Caki2 (cell line): Measurements from ENCODE around the gene SLC22A15. TPM values are rescaled to one million over a fixed set of nuclear protein-coding genes. Genes with fewer than 3 reads are reported as not detected.

ENCODE experiments used
- DNase-seq: peaks from one replicate; pipeline ENCODE4 v3.0.0-alpha.2; 2015; ENCODE audit warnings: low read depth
- in situ Hi-C: cut with HindIII; loops from 2 replicates; pipeline ENCODE4 v1.10.0; 2016; ENCODE audit warnings: low sequenced_read_pairs, low pct_unique_long_range_greater_than_20kb, mixed read lengths
- total RNA-seq: library from RNA; depleted of rRNA; stranded (reverse); fragments of >200 nt; shearing (Covaris generic); gene quantifications from 2 replicates; pipeline ENCODE4 v1.2.3, GENCODE V29; 2014; ENCODE audit warnings: low replicate concordance

The SLC22A15 gene
- total RNA-seq, 1 experiment from 2014 or later: 1.5 TPM

- in situ Hi-C loops: no loop called here
- DNase-seq: no peak
Observed at GRCh38 chr1:116087628-116088027, 111.3 kb downstream of the SLC22A15 start.

DNA sequence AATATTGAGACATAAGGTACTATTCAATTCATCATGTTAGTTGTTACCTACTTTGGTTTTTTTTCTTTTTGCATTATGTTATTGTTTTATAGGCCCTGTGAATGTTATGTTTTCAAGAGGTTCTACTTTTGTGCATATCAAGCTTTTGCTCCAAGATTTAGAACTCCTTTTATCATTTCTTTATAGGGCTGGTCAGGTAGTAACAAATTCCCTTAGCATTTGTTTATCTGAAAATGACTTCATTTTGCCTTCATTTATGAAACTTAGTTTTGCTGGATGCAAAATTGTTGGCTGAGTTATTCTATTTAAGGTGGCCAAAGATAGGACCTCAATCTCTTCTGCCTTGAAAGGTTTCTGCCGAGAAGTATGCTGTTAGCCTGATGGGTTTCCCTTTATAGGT is 113.6 kb downstream of the SLC22A15 start:
- in situ Hi-C loops: no loop called here
- DNase-seq: no peak

- DNase-seq: no peak
Observed at GRCh38 chr1:116091083-116091482, 114.8 kb downstream of the SLC22A15 start.

DNA sequence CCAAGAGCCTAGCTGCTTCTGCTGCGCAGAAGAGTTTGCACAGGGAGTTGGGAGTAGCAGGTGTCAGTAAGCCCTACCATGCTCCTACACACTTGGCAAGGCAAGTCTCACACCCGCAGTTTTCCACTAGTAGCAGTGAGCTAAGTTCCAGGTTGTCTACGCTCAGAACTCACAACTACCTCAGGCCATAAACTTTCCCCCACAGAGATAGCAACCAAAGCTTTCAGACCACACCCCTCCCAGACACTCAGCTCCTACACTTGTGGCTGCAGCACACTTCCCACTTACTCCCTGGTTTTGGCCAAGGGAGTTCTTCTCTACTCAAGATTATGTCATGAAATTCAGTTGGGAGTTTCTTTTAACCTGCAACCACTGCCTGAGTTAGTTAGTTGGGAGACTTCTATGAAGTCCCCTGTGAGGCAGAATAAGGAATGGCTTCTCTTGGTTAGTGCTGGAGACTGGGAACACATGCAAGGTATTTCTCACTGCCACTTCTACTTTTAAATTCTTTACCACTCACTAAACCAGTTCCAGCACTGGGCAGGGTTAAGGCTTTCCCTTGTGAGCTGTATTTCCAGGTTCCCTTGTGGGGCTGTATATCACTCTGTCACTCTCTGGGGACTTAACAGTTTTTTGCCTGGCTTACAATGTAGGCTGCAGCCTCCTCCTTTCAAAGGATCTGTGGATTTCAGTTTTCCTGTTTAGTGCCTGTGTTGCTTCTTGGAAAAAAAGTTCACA is 116.6 kb downstream of the SLC22A15 start:
- in situ Hi-C loops: no loop called here
- no peak for DNase-seq

More at GRCh38 chr1:116091083-116091482, 114.8 kb downstream of the SLC22A15 start:
- in situ Hi-C loops: no loop called here

GRCh38 chr1:116095027-116095426 is 118.7 kb downstream of the SLC22A15 start:
- no peak for DNase-seq
- in situ Hi-C loops: no loop called here

DNA sequence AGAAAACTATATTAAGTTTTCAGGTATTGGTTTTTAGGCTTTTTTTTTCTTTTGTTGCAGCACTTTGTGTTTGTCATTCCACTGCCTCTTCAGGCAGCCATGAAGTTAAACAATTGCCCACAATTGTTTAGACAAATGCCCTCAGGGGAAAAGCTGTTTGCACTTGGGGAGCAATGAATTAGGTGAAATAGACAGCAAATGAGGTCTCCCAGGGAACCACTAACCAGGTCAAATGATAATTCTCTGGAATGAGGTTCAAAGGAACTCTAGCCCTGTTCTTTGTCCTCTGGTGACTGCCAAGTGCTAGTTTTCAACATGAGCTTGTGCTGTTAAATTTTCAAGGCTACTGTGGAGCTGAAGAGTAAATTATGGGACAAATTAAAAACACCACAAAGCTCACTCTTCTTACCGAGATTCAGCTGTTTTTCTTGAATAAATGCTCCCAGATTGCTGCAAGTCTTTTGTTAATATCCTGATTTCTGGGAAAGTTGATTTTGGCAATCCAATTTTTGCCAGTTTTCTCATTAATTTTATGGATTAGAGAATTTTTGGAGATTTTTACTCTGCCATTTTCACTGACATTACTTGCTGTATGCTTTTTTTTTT is 119.8 kb downstream of the SLC22A15 start:
- in situ Hi-C loops: no loop called here
- DNase-seq: no peak

- in situ Hi-C loops: no loop called here
- no peak for DNase-seq
Observed at GRCh38 chr1:116097626-116098025, 121.3 kb downstream of the SLC22A15 start.

DNA sequence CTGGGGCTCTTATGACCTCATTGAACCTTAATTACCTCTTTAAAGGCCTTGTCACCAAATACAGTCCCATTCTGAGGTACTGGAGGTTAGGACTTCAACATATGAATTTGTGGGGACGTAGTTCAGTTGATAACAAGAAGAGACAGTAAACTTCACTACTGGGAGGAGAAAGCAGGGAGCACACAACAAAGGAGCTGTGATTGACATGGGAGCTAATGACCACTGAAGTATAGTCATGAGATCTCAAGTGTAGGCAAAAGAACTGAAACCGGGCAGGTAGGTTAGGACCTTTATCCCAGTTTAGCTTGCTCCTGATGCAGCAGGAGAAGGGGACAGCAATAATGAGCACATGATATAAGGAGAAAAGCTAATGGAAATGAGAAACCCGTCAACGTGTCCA is 123.1 kb downstream of the SLC22A15 start:
- in situ Hi-C loops: no loop called here
- no peak for DNase-seq

DNA sequence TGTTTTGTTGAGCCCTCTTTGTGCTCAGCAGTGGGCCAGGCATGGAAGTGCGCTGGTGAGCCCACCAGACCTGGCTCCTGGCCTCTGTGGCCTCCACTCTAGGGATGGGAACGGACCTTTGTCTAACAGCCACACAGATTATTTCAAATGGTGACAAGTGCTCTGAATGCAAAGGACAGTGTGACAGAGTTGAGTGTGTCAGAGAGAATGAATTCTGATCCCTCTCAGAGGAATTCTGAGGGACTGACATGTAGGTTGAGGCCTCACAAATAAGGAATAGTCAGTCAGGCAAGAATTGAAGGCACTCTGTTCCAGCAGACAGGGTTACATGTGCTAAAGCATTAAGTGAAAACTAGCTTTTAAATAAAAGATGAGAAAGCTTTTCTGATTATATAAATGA is 123.6 kb downstream of the SLC22A15 start:
- in situ Hi-C loops: no loop called here

GRCh38 chr1:116104667-116105066 is 128.4 kb downstream of the SLC22A15 start:
- no peak for DNase-seq
- in situ Hi-C loops: no loop called here

More for the DNA sequence above, 123.6 kb downstream of the SLC22A15 start:
- DNase-seq: no peak

- DNase-seq: no peak
- in situ Hi-C loops: no loop called here
Observed at GRCh38 chr1:116105996-116106395, 129.7 kb downstream of the SLC22A15 start.

- in situ Hi-C loops: no loop called here
- no peak for DNase-seq
Observed at GRCh38 chr1:116106646-116107045, 130.3 kb downstream of the SLC22A15 start.

DNA sequence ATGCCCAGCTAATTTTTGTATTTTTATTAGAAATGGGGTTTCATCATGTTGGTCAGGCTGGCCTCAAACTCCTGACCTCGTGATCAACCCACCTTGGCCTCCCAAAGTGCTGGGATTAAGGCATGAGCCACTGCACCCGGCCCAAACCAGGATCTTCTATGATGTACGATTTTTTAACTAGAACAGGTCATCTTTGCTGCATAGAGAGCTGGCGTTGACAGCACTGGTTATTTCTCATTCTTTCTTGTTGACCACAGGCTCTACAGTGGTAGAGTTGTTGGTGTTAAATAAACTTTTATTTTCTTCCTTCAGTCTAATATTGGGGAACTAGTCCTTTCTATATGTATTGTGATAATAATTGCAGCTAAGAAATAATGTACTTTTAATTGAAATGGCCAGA is 131.1 kb downstream of the SLC22A15 start:
- in situ Hi-C loops: no loop called here

DNA sequence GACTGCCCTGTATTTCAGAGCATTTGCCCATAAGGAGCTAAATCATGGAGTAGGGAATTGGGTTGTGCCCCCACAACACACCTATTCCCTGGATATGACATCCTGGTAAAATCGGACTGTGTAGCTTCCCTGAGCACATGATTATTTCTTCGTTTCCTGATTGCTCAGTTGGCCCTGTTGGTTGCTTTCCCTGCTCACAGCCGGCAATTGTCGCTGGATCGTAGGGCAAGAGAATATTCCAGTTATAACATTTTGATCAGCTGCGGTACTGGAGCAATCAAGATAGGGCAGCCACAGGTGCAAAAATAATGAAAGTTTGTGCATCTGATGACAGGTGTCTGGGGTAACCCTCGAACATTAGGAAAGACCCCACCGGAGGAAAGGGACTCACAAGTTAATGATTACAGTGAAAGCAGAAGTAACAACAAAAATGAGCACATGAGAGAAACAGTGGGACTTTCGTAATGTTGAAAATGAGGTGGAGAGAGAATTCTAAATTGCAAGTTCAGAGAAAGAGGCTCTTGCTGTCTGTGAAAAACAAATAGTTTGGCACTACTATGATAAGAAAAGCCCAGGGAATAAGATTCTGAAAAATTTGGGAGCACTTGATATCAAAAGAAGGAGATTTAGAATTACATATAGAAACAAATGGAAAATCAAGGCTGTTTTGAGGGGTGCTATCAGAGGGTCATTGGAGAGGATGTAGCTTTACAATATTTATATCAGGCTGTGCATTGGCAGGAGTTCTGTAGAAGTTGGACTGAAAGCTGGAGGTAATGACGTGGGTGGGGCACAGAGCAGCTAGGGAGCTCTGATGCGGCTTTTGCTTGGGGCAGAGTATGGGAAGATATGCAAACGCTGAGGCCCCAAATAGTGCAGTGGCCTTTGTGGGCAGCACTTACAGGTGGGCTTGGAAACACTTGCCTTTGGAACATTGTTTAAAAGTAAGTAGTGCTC is 134.5 kb downstream of the SLC22A15 start, which contains the start of gene MAB21L3:
Gene MAB21L3, plus strand, starts transcription at position 833 of the 957 bp plus-strand sequence. CDS start 1,217 bp downstream, outside the sequence.
- in situ Hi-C loops: no loop called here
- DNase-seq: no peak

More for the DNA sequence above, 131.1 kb downstream of the SLC22A15 start:
- no peak for DNase-seq

- in situ Hi-C loops: no loop called here
- no peak for DNase-seq
Observed at GRCh38 chr1:116111524-116112021, 135.3 kb downstream of the SLC22A15 start.

- no peak for DNase-seq
- in situ Hi-C loops: no loop called here
Observed at GRCh38 chr1:116112388-116113140, 136.3 kb downstream of the SLC22A15 start.

DNA sequence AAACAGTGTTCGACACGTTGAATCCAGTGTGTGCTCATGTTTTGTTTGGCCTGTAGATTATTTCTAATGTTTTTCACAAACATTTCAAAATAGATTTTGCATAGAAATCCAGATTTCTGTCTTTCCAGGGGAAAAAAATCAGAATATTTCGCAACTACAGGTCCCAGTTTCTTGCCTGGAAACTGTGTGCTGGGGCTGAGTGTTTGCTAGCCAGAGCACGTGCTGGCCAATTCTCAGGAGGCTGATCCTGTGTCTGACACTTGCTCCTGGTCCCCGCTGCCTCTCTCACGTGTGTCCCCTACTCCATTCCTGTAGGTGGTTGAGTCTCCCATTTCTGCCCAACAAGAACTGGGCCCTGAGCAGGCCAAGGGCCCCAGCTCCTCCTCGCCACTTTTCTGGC is 137.3 kb downstream of the SLC22A15 start:
- no peak for DNase-seq
- in situ Hi-C loops: no loop called here
